Thoracic aorta (tissue), 2 donors: Measurements from ENCODE around the gene PLEKHG3. TPM values are rescaled to one million over a fixed set of nuclear protein-coding genes. Genes with fewer than 3 reads are reported as not detected.

Experiments
- ATAC-seq: fragments of 150-250 bp; one replicate; pipeline ENCODE4 v1.8.0; 2017; ENCODE audit warnings: low read depth; ENCODE audit not compliant: insufficient number of reproducible peaks, low FRiP score
- DNase-seq: peaks from one replicate; pipeline ENCODE4 v3.0.0-alpha.2; 2020; ENCODE audit warnings: low spot score
- H3K27ac ChIP-seq, 2 donors: fragments of 200-600 bp; sonication (generic); 1 replicate in 1 of 2; 2 replicates in 1 of 2; pipeline ENCODE4 v1.5.1; 2016; ENCODE audit warnings: mild to moderate bottlenecking in 2 of 2, moderate library complexity in 2 of 2
- H3K27me3 ChIP-seq: fragments of 200-600 bp; sonication (generic); replicated peaks from 2 replicates; pipeline ENCODE4 v1.6.0; 2016; ENCODE audit warnings: mild to moderate bottlenecking; ENCODE audit not compliant: insufficient read depth
- H3K36me3 ChIP-seq: fragments of 200-600 bp; sonication (generic); one replicate; pipeline ENCODE4 v1.5.1; 2016
- H3K4me1 ChIP-seq, 2 donors: fragments of 200-600 bp; sonication (generic); 1 replicate in 1 of 2; 2 replicates in 1 of 2; pipeline versions ENCODE4 v1.5.1 to v1.6.0; 2016; ENCODE audit warnings: low read depth in 2 of 2, mild to moderate bottlenecking in 1 of 2; ENCODE audit not compliant: control insufficient read depth in 1 of 2
- H3K4me3 ChIP-seq: fragments of 200-600 bp; sonication (generic); 2 replicates; pipeline ENCODE4 v1.5.1; 2016; ENCODE audit warnings: mild to moderate bottlenecking
- H3K9me3 ChIP-seq: fragments of 200-600 bp; sonication (generic); 2 replicates; pipeline ENCODE4 v1.5.1; 2016
- total RNA-seq, 2 donors: library from RNA; depleted of rRNA; stranded (reverse); fragments of >200 nt; gene quantifications; one replicate each; pipeline versions ENCODE4 v1.1.0 to v1.2.3, GENCODE V29; 2016
- TF ChIP-seq, protein P1 (sequence below): fragments of 200-600 bp; sonication (generic); IDR thresholded peaks from one replicate; pipeline ENCODE4 v1.5.1; 2019; ENCODE audit warnings: antibody characterized with exemption

Gene PLEKHG3
- total RNA-seq, 2 donors from 2014 or later = 63.2 to 71.5 TPM

DNA sequence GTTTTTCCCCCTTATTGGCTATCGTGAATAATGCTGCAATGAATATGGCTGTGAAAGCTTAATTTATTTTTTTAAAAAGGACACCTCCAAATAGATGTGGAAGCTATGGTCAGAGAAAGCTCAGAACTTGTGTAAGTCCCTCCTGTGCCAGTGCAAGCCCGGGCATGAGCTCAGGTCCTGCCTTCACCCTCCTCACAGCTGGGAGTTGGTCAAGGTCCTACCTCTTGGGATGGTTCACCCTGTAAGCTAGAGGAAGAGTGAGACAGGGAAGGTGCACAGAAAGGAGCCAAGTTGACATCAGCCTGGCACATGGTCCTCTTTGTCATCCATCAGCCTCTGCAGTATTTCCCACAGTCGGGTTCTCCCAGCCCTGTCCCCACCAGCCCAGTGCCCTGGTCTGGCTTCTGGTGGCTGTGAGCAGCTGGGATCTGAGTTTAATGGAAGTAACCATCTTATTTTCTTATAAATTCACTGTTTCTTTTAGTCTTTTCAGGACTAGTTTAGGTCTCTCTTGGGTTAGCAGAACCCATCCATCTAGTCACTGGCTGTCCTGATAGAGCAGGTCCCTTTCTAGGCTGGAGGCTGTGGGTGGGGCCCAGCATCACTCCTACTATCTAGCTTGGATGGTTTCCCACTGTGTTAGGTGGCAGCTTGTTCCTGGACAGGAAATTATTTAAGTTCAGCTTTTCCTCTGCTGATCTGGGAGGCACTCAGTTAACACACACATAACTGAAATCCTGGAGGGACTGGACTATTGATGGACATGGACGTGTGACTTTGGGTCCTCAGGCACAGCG is 11.8 kb upstream of the PLEKHG3 start:
- H3K9me3 ChIP-seq = no peaks in the 10 kb centered on the region
- H3K4me3 ChIP-seq = no peak overlapping the region
- H3K4me1 ChIP-seq = peaks cover 0 to 32% of the 10 kb centered on the region in 2 donors
- no peaks in the 10 kb centered on the region for H3K27me3 ChIP-seq
- ATAC-seq (no peak), DNase-seq (no peak)
- no peak overlapping the region for H3K27ac ChIP-seq
- H3K36me3 ChIP-seq = no peaks in the 10 kb centered on the region
- TF ChIP-seq, protein P1, sequence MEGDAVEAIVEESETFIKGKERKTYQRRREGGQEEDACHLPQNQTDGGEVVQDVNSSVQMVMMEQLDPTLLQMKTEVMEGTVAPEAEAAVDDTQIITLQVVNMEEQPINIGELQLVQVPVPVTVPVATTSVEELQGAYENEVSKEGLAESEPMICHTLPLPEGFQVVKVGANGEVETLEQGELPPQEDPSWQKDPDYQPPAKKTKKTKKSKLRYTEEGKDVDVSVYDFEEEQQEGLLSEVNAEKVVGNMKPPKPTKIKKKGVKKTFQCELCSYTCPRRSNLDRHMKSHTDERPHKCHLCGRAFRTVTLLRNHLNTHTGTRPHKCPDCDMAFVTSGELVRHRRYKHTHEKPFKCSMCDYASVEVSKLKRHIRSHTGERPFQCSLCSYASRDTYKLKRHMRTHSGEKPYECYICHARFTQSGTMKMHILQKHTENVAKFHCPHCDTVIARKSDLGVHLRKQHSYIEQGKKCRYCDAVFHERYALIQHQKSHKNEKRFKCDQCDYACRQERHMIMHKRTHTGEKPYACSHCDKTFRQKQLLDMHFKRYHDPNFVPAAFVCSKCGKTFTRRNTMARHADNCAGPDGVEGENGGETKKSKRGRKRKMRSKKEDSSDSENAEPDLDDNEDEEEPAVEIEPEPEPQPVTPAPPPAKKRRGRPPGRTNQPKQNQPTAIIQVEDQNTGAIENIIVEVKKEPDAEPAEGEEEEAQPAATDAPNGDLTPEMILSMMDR = no peak

DNA sequence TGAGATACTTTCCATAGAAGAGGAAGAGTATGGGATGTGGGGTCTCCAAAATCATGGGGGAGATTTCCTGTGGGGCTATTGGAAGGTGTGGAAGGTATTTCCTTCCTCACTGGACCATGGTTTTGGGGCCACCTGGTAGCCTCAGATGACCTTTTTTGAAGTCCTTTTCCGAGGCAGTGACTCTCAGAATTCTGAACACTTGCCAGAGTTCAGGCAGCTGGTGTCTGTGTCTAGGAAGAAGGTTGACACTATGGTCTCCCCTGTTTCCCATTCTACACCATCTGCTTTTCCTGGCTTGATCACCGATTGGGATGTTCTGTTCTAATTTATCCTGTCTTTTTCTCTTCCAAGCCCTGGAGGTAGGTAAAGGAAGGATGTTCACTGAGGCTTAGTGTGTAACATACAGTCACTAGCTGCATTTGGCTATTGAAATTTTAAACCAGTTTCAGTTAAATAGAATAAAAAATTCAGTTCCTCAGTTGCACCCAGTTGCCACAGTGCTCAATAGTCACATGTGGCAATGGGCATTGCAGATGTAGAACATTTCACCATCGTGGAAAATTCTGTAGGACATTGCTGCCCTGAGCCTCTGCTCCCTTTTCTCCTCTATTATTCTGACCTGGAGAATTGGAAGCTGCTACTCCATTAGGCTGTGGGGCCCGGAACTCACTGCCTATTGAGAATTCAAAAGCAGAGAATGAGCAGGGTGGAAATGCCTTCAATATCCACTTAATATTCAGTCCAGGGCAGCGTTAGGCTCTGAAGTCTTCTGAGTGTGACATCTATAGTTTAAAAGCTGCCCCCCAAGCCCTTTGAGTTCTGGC is 11.0 kb upstream of the PLEKHG3 start:
- Histone ChIP-seq H3K27ac (peak overlapping the region; percentile 27 to 28), H3K36me3 (no peaks in the 10 kb centered on the region), H3K9me3 (no peaks in the 10 kb centered on the region), H3K4me1 (peaks cover 0 to 36% of the 10 kb centered on the region in 2 donors), H3K4me3 (no peak overlapping the region), H3K27me3 (no peaks in the 10 kb centered on the region)
- TF ChIP-seq, protein P1 = no peak
- DNase-seq (no peak), ATAC-seq (no peak)

DNA sequence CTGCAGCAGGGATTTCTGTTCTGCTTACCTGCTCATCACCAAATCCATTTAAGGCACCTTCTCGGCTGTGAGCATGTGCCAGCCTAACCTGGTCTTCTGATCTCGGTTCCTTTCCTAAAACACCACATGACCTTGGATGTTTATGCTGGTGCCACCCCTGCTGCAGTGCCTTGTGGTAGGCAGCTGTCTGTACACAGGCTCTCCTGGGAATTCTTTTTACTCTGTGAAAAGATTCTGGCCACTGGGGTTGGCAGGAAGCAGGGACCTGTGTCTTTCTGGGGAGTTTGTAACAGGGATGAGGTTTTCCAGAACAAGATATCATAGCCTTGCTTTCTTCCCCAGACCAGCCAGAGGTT is 10.4 kb upstream of the PLEKHG3 start:
- peaks cover 0 to 36% of the 10 kb centered on the region in 2 donors for H3K4me1 ChIP-seq
- H3K27ac ChIP-seq = peak overlapping the region; percentile 27 to 28
- no peaks in the 10 kb centered on the region for H3K9me3 ChIP-seq
- H3K4me3 ChIP-seq = no peak overlapping the region
- no peaks in the 10 kb centered on the region for H3K36me3 ChIP-seq
- no peaks in the 10 kb centered on the region for H3K27me3 ChIP-seq
- TF ChIP-seq, protein P1 = no peak
- DNase-seq = no peak
- ATAC-seq = no peak

DNA sequence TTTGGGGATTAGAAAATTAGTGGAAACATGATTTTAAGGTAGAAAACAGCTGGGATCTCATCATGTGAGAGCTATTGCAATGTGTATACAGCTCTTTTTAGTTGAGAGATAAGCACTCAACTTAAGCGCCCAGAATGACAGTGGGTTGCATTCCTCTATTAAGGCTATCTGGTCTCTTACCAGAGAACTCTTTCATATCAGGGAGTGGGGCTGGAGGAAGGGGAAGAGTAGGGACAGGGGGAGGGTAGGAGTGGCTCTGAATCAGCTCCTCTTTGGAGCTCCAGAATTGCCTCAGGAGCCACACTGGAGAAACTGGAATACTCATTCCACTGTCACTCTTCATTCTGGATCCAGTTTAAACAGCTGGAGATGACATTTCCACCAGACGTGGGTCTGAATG is 9.2 kb upstream of the PLEKHG3 start:
- no peak overlapping the region for H3K4me3 ChIP-seq
- H3K4me1 ChIP-seq = peaks cover 0 to 36% of the 10 kb centered on the region in 2 donors
- DNase-seq (no peak), ATAC-seq (no peak)
- H3K27me3 ChIP-seq = no peaks in the 10 kb centered on the region
- TF ChIP-seq, protein P1 = no peak
- H3K36me3 ChIP-seq = no peaks in the 10 kb centered on the region
- no peak overlapping the region for H3K27ac ChIP-seq
- H3K9me3 ChIP-seq = no peaks in the 10 kb centered on the region

DNA sequence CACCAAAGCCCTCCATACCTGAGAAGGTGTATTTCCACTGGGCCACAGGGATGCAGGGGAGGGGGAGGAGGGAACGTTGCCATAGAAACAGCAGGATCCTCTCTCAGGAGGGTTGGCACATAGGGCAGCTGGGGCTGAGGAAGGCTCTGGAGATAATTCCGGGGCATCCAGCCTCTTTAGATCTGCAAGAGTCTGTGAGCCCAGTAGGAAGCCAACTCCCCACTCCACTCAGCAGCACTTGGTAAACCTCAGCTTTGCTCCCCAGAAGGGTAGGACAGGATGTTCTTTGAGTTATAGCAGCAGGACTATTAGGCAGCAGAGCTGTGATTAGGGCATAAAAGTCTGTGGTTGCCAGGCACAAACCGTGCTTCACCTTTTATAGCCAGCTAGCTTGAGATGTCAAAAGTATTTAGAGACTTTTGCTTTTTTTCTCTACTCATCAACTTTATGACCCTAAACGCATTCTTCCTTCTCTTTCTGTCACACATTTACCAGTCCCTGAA is 7.8 kb upstream of the PLEKHG3 start:
- DNase-seq (no peak), ATAC-seq (no peak)
- Histone ChIP-seq H3K27me3 (no peaks in the 10 kb centered on the region), H3K4me3 (no peak overlapping the region), H3K36me3 (no peaks in the 10 kb centered on the region), H3K27ac (peak overlapping the region; percentile 19 to 66), H3K9me3 (no peaks in the 10 kb centered on the region), H3K4me1 (peaks cover 0 to 36% of the 10 kb centered on the region in 2 donors)
- TF ChIP-seq, protein P1 = no peak
